GM18909 (cell line): ENCODE results near the gene MBNL1.

Experiments
- ATAC-seq: cut with Tn5 transposase; IDR thresholded peaks from one replicate; pipeline ENCODE4 v1.9.1; 2021; ENCODE audit warnings: mild to moderate bottlenecking; ENCODE audit not compliant: unreplicated experiment, poor library complexity

Gene MBNL1, protein sequence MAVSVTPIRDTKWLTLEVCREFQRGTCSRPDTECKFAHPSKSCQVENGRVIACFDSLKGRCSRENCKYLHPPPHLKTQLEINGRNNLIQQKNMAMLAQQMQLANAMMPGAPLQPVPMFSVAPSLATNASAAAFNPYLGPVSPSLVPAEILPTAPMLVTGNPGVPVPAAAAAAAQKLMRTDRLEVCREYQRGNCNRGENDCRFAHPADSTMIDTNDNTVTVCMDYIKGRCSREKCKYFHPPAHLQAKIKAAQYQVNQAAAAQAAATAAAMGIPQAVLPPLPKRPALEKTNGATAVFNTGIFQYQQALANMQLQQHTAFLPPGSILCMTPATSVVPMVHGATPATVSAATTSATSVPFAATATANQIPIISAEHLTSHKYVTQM

DNA sequence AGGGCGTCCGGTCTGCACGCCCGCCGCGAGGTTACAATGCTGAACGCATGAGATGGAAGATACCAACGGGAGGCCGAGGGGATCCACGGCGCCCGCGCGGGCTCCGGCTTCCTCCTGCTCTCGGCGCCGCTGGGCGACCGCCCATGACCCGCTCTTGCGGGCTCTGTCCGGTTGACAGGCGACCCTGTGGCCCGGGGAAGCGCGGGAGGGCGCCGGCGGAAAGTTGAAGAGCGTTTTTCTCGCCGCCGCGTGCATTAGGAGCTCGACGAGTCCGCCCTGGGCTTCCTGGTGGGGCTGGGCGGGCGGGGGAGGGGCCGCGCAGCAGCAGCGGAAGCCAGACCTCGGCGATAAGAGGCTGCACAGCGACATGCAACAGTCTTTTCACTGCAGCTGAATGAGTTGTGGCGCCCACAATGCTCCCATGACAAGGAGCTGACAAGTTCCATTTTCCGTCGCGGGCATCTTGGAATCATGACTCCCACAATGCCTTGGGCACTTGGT lies at the start of gene MBNL1:
Gene MBNL1 (plus strand): TSS at position 375 of the 501 bp plus-strand sequence. CDS start 31,265 bp downstream, outside the sequence.
- peak; percentile 71 for ATAC-seq

DNA sequence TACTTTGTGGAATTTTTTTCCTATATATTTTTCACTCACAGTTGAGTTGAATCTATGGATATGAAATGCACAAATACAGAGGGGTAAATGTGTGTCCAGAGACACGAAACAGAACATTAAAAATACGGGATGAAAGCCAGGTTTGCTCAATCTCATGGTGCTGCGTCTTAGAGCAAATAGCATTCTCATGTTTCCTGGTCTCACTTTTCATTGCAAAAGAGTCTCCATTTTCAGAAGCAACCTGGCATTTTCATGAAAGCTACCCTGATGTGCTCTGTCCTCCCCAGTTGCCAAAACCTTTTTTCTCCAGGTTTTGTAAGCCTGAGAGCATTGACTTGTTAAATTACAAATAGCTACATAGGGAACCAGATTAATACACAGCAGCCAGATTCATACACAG lies 49.5 kb upstream of the MBNL1 start:
- ATAC-seq: no peak

DNA sequence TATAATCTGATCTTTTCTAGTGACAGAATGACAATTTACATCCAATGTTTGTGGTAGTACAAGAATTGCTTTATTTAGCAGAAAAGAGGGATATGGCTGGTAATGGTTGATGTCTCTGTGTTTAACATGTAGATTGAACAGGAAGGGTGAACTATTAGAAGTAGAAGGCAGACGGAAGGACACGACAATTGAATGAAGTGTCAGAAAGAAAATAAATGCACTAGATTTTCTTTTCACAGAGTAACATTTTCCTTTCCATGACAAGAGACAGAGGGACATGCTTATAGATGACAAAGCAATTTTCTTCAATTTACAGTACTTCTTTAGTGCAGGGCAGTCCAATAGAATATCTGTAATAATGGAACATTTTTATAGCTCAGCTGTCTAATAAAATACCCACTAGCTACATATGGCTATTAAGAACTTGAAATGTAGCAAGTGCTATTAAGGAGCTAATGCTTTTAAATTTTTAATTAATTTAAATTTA lies 48.9 kb upstream of the MBNL1 start:
- ATAC-seq: no peak

DNA sequence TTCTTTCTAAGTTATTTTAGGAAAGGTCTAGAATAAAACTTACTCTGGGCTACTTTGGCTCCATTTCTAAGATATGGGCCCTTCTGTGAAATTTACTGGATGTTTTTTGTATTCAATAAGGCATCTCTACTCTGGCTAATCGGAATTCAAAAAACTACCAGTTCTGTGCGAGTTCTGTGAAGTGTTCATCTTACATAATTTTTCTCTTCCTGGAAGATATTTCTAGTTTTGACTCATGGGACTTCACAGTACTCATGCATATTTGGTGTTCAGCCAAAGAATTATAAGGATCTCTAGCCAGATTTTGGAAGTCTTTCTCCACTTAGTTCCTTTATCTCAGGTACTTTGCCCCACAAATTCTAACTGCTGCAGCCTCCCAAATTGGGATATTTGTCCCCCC lies 46.4 kb upstream of the MBNL1 start:
- no peak for ATAC-seq

DNA sequence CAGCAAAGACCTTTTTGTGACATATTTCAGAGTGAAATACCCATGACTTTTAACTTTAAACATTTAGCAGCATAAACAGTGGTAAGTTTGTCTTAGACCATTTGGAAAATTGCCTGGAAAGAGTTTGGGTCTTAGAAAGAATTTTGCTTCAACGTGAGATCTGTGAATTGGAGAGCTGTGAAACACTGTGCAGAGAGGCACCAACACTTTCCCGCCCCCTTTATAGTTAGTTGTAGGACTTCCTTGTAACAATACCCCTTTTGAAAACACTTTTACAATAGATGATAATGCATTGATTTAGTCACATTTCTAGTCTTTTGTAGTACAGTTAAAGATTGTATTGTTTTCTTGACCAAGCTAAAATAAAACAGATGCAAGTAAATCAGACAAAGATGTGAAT lies 43.5 kb upstream of the MBNL1 start:
- no peak for ATAC-seq

DNA sequence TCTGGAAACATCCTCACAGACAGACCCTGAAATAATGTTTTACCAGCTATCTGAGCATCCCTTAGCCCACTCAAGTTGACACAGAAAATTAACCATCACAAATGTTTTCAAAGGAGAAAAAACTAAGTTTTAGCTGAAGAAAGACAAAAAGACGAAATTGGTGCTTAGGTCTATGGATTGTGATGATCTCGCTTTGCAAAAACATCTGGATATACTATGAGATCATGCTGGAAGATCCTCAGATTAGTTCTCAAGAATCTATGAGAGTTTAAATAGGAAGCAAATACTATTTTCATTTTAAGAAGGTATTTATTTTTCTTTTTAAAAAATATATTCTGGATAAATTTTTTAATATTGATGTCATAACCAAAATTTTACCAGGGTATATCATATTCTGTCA lies 42.6 kb upstream of the MBNL1 start:
- ATAC-seq: no peak

DNA sequence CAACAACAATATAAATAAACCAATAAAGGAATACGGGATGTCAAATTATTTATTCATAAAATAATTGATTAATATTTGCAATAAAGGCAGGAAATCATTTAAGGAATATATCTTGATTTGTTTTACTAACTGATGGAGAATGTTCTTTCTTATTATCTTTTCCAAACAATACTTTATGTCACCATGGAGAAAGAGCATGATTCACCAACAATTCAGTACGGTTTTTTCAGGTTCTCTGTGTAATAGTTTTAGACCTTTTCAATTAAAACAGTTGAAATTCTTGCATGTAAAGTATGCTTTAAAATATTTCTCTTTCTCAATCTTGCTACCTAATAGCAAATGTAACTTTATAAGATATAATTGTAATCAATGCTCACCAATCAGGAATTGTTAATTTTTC lies 41.7 kb upstream of the MBNL1 start:
- ATAC-seq: no peak

DNA sequence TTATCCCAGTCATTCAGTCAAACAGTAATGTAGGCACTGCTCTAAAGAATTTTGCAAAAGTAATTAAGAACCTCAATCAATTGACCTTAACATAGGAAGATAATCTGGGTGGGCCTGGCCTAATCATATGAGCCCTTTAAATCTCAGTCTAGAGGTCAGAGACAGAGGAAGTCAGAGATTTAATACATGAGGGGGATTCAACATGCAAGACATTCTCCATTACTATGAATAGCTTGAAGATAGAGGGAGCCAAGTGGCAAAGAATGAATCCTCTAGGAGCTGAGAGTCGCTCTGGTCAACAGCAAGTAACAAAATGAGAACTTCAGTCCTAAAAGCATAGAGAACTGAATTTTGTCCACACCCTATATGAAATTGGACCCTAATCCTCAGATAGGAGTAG lies 39.0 kb upstream of the MBNL1 start:
- ATAC-seq: no peak

DNA sequence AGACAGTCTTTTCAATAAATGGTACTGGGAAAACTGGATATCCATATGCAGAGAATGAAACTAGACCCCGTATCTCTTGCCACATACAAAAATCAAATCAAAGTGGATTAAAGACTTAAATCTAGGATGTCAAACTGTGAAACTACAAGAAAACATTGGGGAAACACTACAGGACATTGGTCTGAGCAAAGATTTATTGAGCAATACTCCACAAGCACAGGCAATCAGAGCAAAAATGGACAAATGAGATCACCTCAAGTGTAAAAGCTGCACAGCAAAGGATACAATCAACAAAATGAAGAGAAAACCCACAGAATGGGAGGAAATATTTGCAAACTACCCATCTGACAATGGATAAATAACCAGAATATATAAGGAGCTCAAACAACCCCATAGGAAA lies 38.4 kb upstream of the MBNL1 start:
- ATAC-seq: no peak

DNA sequence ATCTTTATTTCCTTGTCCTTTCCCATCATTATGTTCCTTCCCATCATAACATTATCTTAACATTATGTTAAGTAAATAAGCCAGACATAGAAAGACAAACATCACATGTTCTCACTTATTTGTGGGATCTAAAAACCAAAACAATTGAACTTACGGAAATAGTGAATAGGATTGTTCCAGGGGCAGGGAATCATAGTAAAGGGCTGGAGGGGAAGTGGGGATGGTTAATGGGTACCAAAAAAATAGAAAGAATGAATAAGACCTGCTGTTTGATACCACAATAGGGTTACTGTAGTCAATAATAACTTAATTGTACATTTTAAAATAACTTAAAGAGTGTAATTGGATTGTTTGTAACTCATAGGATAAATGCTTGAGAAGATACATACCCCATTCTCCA lies 36.7 kb upstream of the MBNL1 start:
- ATAC-seq: no peak

DNA sequence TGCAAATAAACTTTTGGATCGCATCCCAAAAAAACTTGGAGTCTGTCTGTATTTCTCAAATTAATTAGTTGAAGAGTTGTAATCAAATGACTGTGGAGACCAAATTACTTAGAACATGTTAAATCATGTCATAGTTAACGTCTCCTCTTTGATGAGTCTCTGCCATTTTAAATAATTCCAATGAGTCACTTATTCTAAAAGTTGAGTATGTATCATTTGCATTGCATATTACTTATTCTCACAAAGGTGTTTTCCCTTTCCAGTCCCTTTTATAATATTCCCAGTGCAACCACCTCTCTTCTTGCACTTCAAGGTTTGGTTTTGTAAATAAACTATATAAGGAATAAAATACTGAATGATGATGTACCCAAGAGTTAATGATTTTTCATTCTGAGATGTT lies 36.0 kb upstream of the MBNL1 start:
- no peak for ATAC-seq

DNA sequence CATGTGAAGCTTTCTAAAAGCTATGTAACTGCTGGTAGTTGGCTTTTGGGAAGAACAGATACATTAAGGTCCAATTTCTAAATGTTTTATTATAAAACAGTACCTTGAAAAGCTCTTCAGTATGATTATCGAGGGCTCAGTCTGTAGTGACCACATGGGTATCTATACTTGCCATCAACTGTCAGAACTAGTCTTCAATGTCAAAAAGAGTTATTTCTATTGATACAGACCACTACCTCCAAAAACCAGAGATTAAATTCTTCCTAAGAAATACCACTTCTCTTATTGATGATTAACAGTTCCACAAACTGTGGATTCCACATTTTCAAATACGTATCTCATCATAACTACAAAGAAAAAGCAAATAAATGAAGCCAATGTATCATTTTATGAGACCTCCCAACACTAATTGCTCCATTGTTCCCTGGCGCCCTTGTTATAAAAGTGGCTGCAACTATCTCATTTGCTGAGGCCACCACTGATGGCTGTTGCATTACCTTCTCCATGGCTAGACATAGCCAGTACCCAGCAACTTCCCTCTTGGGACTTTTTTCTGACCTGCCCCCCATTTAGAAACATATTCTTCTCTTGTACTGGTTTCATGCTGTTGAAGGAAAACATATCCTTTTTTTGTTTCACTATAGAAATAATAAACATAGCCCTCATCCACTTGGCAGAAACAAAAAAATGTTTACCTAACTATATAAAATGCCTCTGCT lies 33.9 kb upstream of the MBNL1 start:
- no peak for ATAC-seq

DNA sequence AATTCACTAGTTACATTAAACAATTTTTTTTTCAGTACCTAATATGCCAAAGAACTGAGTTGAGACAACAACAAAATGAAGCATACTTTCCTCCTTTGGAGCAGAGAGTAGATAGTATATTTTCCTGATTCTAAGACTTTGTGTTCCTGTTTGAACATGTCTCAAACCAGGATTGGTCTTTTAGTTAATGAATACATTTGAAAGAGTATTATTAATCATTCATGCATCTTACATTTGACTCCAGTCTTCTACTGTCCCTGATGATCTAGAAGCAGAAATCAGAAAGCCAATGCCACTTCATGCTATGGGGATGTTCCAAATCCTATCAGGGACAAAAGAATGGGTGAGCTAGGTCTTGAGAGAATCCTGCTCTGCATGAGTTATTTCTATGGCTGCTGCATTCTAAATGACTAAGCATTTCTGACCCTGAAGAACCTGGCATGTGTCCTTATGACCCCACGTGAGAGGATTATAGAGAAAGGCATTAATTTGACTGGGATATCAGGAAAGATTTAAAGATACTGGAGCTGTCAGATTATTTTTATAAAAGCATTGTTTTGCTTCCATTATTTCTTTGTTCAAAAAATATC lies 32.9 kb upstream of the MBNL1 start:
- no peak for ATAC-seq

DNA sequence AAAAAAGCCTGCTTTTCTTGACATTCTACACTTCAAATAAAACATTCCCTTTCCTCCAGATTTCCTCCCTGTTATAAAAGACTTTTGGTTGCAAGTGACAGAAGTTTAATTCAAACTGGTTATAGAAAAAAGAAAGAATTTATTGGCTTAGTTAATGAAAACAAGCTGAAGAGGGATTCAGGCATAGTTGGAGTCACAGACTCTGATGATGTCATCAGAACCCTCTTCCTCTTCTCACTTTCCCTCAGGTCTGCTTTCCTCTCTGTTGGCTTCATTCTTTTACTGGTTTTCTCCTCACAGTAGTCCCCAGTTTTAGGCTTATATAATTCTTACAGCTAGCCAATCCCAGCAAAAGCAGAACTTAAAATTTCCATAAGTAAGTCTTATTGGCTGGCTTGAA lies 32.0 kb upstream of the MBNL1 start:
- peak; percentile 36 for ATAC-seq

DNA sequence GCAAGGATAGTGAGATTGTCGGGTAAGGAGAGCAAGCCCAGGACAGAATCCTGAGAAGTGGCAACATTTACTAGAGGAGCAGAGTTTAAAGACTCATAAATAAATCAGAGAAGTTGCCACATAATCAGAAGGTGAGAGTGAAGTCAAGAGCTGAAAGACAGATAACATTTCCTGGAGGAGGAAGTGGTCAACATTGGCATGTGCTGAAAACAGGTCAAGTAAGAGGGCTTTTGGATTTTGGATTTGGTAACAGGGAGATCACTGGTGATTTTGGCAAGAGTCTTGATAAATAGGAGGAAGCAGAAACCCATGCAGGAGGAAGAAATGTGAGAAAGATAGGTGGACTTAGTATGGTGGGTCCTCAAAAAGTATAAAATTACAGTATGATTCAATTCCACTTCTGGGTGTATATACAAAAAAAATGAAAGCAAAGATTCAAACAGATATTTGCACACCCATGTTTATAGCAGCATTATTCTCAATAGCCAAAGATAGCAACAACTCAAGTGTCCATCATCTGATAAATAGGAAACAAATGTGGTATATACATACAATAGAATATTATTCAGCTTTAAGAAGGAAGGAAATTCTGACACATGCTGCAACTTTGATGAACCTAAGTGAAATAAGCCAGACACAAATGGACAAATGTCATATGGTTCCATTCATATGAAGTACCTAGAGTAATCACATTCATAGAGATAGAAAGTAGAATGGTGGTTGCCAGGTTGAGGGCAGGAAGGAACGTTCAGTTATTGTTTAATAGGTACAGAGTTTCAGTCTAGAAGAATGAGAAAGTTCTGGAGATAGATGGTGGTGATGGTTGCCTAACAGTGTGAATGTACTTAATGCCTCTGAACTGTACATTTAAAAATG lies 27.3 kb upstream of the MBNL1 start:
- ATAC-seq: peak; percentile 72

DNA sequence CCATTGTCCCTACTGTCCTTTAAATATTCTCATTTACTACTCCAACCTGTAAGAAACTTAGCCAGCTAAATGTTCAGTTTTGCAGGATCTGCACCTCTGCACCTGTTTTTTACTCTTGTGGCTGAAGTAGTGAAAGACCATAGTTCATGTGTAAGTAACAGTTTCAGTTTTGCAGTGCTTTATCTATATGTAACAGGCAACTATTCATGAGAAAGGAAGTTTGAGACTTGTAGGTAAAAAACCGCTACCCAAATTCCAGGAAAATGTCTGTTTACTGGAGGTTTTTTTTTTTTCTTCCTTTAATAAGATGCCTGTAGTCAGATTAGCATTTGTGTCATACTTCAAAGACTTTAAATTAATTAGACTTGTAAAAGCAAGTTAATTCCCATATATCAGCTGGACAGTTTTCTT lies 25.4 kb upstream of the MBNL1 start:
- ATAC-seq: peak; percentile 68

DNA sequence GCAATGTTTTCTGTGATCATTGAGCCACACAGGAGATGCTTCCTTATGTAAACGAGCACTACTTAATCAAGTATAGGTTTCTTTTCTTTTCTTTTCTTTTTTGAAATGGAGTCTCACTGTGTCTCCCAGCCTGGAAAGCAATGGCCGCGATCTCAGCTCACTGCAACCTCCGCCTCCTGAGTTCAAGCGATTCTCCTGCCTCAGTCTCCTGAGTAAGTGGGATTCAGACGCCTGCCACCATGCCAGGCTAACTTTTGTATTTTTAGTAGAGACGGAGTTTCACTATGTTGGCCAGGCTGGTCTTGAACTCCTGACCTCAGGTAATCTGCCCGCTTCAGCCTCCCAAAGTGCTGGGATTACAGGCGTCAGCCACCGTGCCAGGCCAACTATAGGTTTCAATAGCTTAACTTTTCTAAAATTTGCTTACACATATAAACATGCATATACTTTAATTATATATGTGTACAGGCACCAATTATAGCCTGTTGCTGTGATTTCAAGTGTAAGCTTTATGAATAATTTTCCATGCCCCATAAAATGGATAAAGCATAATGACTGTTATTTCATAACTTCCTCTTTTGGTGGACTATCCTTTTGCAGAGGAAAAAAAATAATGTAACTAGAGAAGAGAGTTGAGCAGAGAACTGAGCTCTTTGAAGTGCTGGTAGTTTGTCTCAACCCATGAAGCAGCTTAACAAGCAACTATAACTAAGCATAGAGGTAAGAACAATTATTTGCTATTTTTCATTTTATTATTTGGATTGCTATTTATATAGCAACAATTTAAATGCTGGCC lies 24.8 kb upstream of the MBNL1 start:
- ATAC-seq: peak; percentile 39

DNA sequence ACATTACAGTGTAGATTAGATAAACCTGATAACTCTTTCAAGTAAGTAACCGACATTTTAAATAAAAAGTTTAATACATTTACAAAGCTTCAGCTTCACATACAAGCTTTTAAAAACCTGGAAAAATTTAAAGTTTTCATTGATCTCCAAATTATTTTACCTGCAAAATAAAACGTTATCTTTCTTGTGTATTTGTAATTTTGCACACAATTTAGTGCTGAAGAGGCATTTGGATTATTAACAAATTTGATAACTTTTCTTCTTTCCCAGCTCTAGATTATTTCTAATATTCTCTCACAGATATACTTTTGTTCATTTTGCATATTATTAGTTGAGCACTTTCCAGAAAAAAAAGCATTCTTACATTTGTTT lies 24.2 kb upstream of the MBNL1 start:
- ATAC-seq: no peak

DNA sequence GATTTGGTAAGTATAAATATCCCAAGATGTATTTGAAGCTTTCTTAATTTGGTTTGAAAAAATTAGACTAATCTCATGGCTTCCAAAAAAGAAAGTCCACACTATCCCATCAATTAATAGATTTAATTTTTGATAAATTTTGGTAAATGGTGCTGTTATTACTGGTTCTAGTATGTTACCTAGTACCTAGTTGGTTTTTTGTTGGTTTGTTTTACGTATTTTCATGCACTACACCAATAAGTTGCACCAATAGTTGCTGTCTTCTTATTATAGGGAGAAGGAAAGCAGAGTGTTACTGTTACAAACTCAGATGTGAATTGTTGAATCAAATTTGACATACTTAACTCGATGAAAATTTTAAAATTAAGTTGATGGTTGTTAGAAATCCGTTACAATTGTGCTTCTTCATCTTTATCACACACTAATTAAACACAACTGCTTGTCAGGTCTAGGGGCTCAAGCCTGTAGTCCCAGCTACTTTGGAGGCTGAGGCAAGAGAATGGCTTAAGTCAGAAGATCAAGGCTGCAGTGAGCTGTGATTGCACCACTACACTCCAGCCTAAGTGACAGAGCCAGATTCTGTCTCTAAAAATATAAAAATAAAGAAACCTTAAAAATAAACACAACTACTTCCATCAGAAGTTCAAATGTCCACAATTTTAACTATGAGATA lies 23.1 kb upstream of the MBNL1 start:
- no peak for ATAC-seq
